ENCODE data around the gene DTNB. TPM values are rescaled to one million over a fixed set of nuclear protein-coding genes. Genes with fewer than 3 reads are reported as not detected.

The DTNB gene
- total and polyA plus RNA-seq, 10 of the 15 experiments (the other 5 are each of a cell fraction or from before 2014, with no cell fraction given) = 4.5 to 30.6 (median 11.9) TPM

DNA sequence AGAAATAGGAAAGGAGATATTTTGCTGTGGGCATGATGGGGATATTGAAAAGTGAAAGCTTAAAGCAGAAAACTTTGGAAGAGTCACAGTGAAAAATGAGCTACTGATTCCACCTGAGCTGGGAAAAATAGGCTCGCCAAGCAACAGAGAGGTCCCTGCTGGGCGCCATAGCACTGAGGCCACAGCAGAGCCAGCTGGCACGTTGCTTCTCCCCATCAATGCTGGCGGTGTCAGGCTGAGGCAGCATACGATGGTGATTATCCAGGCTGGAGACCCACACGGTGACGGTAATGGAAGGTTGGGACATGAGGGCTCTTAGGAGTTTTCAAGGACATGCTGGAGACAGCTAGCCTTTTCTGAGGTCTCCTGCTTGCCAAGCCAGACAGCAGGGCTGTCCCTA is 25.8 kb upstream of the DTNB start:
- in situ Hi-C loops (cut with MboI) = no loop called here
- Histone ChIP-seq H3K27ac (ENCODE audit: control insufficient read depth, insufficient read depth) (no peak overlapping the region), H2AFZ (ENCODE audit: control insufficient read depth, low read depth, low read length) (no peak overlapping the region), H4K20me1 (ENCODE audit: control insufficient read depth, insufficient read depth) (no peaks in the 10 kb centered on the region), H3K4me2 (ENCODE audit: control insufficient read depth, insufficient read depth) (no peak overlapping the region), H3K9me3 (replicated peaks; ENCODE audit: control insufficient read depth, insufficient read depth, low read length) (no peaks in the 10 kb centered on the region), H3K36me3 (ENCODE audit: control insufficient read depth in 2 of 2, insufficient read depth in 2 of 2, low read length in 1 of 2) (no peaks in the 10 kb centered on the region), H3K27me3 (replicated peaks in 1 of 2; ENCODE audit: control insufficient read depth in 2 of 2, insufficient read depth in 2 of 2, low read length in 1 of 2) (peaks cover 4 to 5% of the 10 kb centered on the region in 2 experiments; a peak in 2 of 4 replicates), H3K9ac (ENCODE audit: control insufficient read depth, insufficient read depth, low read length) (no peak overlapping the region), H3K4me1 (ENCODE audit: control insufficient read depth, insufficient read depth, low read length) (no peaks in the 10 kb centered on the region), H3K4me3 (no peak overlapping the region), H3K79me2 (ENCODE audit: control insufficient read depth, insufficient read depth, low read length) (no peaks in the 10 kb centered on the region)
- RAD21 ChIA-PET (ENCODE audit: unreplicated experiment) = interaction anchor here (1.2 to 5.1 kb wide), 6 partner anchors 10 to 724 kb away, joined by 3 to 50 read pairs (median 4); no protein-coding TSS in a partner anchor
- no peak for FAIRE-seq
- DNase-seq (ENCODE audit: low read depth, low spot score) = no peak
- 66% methylated on average over 7 of the region's 7 CpGs for WGBS (ENCODE audit: insufficient coverage, insufficient replicate concordance, low lambda C conversion rate, missing lambda C conversion rate)
- intact Hi-C loops (cut with micrococcal nuclease; ENCODE audit: unreplicated experiment) = no loop called here
- no peak for ATAC-seq
- BruUV-seq (replicated peaks) = no TSS peak
- SMC1A ChIA-PET (ENCODE audit: uncharacterized antibody, unreplicated experiment) = interaction anchor here (0.6 to 7.4 kb wide), 9 partner anchors 8 to 176 kb away, joined by 3 to 72 read pairs (median 3); no protein-coding TSS in a partner anchor
- CTCF ChIA-PET = interaction anchor here (0.6 to 7.2 kb wide), 19 partner anchors 8 to 755 kb away, joined by 3 to 162 read pairs (median 3); no protein-coding TSS in a partner anchor
- TF ChIP-seq USF2 (IDR thresholded peaks at IDR 0.05; ENCODE audit: borderline replicate concordance, low read depth, low read length) (no peak), ZNF24 (IDR thresholded peaks at IDR 0.05) (no peak), EZH2 (IDR thresholded peaks at IDR 0.05; ENCODE audit: borderline replicate concordance, control insufficient read depth, low read depth, low read length) (no peak), RELB (IDR thresholded peaks at IDR 0.05; ENCODE audit: low read depth) (no peak), IRF4 (IDR thresholded peaks at IDR 0.05; ENCODE audit: low read depth, low read length) (no peak), EP300 (IDR thresholded peaks at IDR 0.05; ENCODE audit: borderline replicate concordance in 1 of 2, control insufficient read depth in 1 of 2, low read depth in 2 of 2, low read length in 2 of 2) (no peak)
- TF ChIP-seq, protein P1, sequence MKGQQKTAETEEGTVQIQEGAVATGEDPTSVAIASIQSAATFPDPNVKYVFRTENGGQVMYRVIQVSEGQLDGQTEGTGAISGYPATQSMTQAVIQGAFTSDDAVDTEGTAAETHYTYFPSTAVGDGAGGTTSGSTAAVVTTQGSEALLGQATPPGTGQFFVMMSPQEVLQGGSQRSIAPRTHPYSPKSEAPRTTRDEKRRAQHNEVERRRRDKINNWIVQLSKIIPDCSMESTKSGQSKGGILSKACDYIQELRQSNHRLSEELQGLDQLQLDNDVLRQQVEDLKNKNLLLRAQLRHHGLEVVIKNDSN (IDR thresholded peaks at IDR 0.05; ENCODE audit: borderline replicate concordance, extremely low read length, insufficient read depth, low read depth, low read length) = no peak
- TF ChIP-seq, protein P2, sequence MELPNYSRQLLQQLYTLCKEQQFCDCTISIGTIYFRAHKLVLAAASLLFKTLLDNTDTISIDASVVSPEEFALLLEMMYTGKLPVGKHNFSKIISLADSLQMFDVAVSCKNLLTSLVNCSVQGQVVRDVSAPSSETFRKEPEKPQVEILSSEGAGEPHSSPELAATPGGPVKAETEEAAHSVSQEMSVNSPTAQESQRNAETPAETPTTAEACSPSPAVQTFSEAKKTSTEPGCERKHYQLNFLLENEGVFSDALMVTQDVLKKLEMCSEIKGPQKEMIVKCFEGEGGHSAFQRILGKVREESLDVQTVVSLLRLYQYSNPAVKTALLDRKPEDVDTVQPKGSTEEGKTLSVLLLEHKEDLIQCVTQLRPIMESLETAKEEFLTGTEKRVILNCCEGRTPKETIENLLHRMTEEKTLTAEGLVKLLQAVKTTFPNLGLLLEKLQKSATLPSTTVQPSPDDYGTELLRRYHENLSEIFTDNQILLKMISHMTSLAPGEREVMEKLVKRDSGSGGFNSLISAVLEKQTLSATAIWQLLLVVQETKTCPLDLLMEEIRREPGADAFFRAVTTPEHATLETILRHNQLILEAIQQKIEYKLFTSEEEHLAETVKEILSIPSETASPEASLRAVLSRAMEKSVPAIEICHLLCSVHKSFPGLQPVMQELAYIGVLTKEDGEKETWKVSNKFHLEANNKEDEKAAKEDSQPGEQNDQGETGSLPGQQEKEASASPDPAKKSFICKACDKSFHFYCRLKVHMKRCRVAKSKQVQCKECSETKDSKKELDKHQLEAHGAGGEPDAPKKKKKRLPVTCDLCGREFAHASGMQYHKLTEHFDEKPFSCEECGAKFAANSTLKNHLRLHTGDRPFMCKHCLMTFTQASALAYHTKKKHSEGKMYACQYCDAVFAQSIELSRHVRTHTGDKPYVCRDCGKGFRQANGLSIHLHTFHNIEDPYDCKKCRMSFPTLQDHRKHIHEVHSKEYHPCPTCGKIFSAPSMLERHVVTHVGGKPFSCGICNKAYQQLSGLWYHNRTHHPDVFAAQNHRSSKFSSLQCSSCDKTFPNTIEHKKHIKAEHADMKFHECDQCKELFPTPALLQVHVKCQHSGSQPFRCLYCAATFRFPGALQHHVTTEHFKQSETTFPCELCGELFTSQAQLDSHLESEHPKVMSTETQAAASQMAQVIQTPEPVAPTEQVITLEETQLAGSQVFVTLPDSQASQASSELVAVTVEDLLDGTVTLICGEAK (IDR thresholded peaks at IDR 0.05; ENCODE audit: borderline replicate concordance) = no peak
- POLR2A ChIA-PET = no interaction called here

All from GM12878 (cell line).